GM23338 (cell line): ENCODE measurements around the gene ZBTB12. TPM values are rescaled to one million over a fixed set of nuclear protein-coding genes. Genes with fewer than 3 reads are reported as not detected.

Experiments
- ATAC-seq: fragments of 200-7000 bp; cut with Tn5 transposase; 3 replicates; pipeline ENCODE4 v1.9.1; 2020
- DNase-seq: peaks from one replicate; pipeline ENCODE4 v3.0.0-alpha.2; 2015; ENCODE audit warnings: low spot score
- H2AFZ ChIP-seq: fragments of 200-600 bp; sonication (generic); 2 replicates; pipeline ENCODE4 v1.8.0; 2016; ENCODE audit warnings: antibody characterized with exemption, mild to moderate bottlenecking, moderate library complexity
- H3F3A ChIP-seq: fragments of 200-600 bp; sonication (generic); replicated peaks from 2 replicates; pipeline ENCODE4 v1.8.0; 2017; ENCODE audit warnings: antibody characterized with exemption, mixed run types, low read depth
- H3K27ac ChIP-seq: fragments of 200-600 bp; sonication (generic); 2 replicates; pipeline ENCODE4 v1.6.1; 2016; ENCODE audit warnings: low read depth
- H3K27me3 ChIP-seq: fragments of 200-600 bp; sonication (generic); 2 replicates; pipeline ENCODE4 v1.8.0; 2016; ENCODE audit warnings: mild to moderate bottlenecking, mixed run types, moderate library complexity; ENCODE audit not compliant: insufficient read depth
- H3K36me3 ChIP-seq: fragments of 200-600 bp; sonication (generic); 2 replicates; pipeline ENCODE4 v1.8.0; 2016; ENCODE audit warnings: mild to moderate bottlenecking; ENCODE audit not compliant: insufficient read depth
- H3K4me1 ChIP-seq: fragments of 200-600 bp; sonication (generic); 2 replicates; pipeline ENCODE4 v1.8.0; 2016; ENCODE audit warnings: mild to moderate bottlenecking, moderate library complexity; ENCODE audit not compliant: insufficient read depth
- H3K4me2 ChIP-seq: fragments of 200-600 bp; sonication (generic); 2 replicates; pipeline ENCODE4 v1.7.1; 2017; ENCODE audit warnings: mixed run types
- H3K4me3 ChIP-seq: fragments of 200-600 bp; sonication (generic); 2 replicates; pipeline ENCODE4 v1.6.1; 2016; ENCODE audit warnings: mixed run types
- H3K79me2 ChIP-seq: fragments of 200-600 bp; sonication (generic); replicated peaks from 2 replicates; pipeline ENCODE4 v1.8.0; 2017; ENCODE audit warnings: mild to moderate bottlenecking; ENCODE audit not compliant: insufficient read depth
- H3K9me2 ChIP-seq: fragments of 200-600 bp; sonication (generic); 2 replicates; pipeline ENCODE4 v1.8.0; 2017; ENCODE audit not compliant: insufficient read depth
- H4K20me1 ChIP-seq: fragments of 200-600 bp; sonication (generic); replicated peaks from 2 replicates; pipeline ENCODE4 v1.8.0; 2017; ENCODE audit warnings: mild to moderate bottlenecking; ENCODE audit not compliant: insufficient read depth
- H3K27ac Mint-ChIP-seq: 2 replicates; pipeline ENCODE4 v1.8.0; 2020; ENCODE audit warnings: inconsistent platforms, mild to moderate bottlenecking, moderate library complexity, mixed read lengths
- H3K27me3 Mint-ChIP-seq: 3 replicates; pipeline ENCODE4 v1.8.0; 2022; ENCODE audit warnings: low read depth, mild to moderate bottlenecking, moderate library complexity, mixed read lengths, inconsistent platforms; ENCODE audit not compliant: insufficient read depth, poor library complexity
- H3K36me3 Mint-ChIP-seq: 3 replicates; pipeline ENCODE4 v1.8.0; 2021; ENCODE audit warnings: low read depth, mild to moderate bottlenecking, inconsistent platforms, moderate library complexity, mixed read lengths
- H3K4me1 Mint-ChIP-seq: 3 replicates; pipeline ENCODE4 v1.8.0; 2020; ENCODE audit warnings: mild to moderate bottlenecking, inconsistent platforms, mixed read lengths
- H3K4me3 Mint-ChIP-seq: 3 replicates; pipeline ENCODE4 v1.8.0; 2021; ENCODE audit warnings: moderate library complexity, mild to moderate bottlenecking, inconsistent platforms, mixed read lengths
- H3K9me3 Mint-ChIP-seq: 3 replicates; pipeline ENCODE4 v1.8.0; 2020; ENCODE audit warnings: moderate library complexity, mild to moderate bottlenecking, inconsistent platforms, mixed read lengths
- CREB1 ChIP-seq: fragments of 250-450 bp; sonication (Bioruptor Pico); IDR thresholded peaks from 2 replicates; pipeline ENCODE4 v1.5.0; 2020; ENCODE audit warnings: low read depth, mild to moderate bottlenecking, moderate library complexity
- EZH2 ChIP-seq: fragments of 200-600 bp; sonication (generic); IDR thresholded peaks from one replicate; pipeline ENCODE4 v1.8.0; 2017; ENCODE audit warnings: antibody characterized with exemption, mild to moderate bottlenecking, low read depth; ENCODE audit not compliant: unreplicated experiment
- EZH2phosphoT487 ChIP-seq: fragments of 200-600 bp; sonication (generic); IDR thresholded peaks from one replicate; pipeline ENCODE4 v1.8.1; 2018; ENCODE audit warnings: antibody characterized with exemption; ENCODE audit not compliant: unreplicated experiment
- JUNB ChIP-seq: IDR thresholded peaks from one replicate; pipeline ENCODE4 v1.6.1; 2016; ENCODE audit warnings: antibody characterized with exemption; ENCODE audit not compliant: unreplicated experiment
- NANOG ChIP-seq: IDR thresholded peaks from 2 replicates; pipeline ENCODE4 v1.6.1; 2016; ENCODE audit warnings: antibody characterized with exemption, borderline replicate concordance
- POLR2AphosphoS5 ChIP-seq: IDR thresholded peaks from 2 replicates; pipeline ENCODE4 v1.6.1; 2016; ENCODE audit warnings: antibody characterized with exemption, low read depth
- STAT1 ChIP-seq: IDR thresholded peaks from one replicate; pipeline ENCODE4 v1.6.1; 2016; ENCODE audit warnings: antibody characterized with exemption; ENCODE audit not compliant: unreplicated experiment
- ZNF114 ChIP-seq: fragments of 250-450 bp; sonication (Bioruptor Pico); IDR thresholded peaks from 2 replicates; pipeline ENCODE4 v1.5.0; 2020; ENCODE audit warnings: mild to moderate bottlenecking, moderate library complexity
- ZNF331 ChIP-seq: fragments of 250-450 bp; sonication (Bioruptor Pico); IDR thresholded peaks from 2 replicates; pipeline ENCODE4 v1.5.0; 2020; ENCODE audit warnings: low read depth, mild to moderate bottlenecking, moderate library complexity
- polyA plus RNA-seq: library from polyadenylated mRNA; unstranded; fragments of >200 nt; fragmentation: Nextera tagmentation; extraction: Ambion mirVana; gene quantifications from 2 replicates; pipeline ENCODE4 v1.2.1, GENCODE V29; 2016
- total RNA-seq: library from RNA; depleted of rRNA; stranded (reverse); fragments of >200 nt; shearing (Covaris generic); gene quantifications from 2 replicates; pipeline ENCODE4 v1.2.3, GENCODE V29; 2014
- TF ChIP-seq, protein P1 (sequence below), 2 experiments: fragments of 200-600 bp in 1 of 2; sonication (generic) in 1 of 2; conservative IDR thresholded peaks; 2 replicates each; pipeline versions ENCODE4 v1.5.1 to v1.6.1; 2016 to 2017; ENCODE audit warnings: antibody characterized with exemption in 2 of 2, low read depth in 2 of 2, mild to moderate bottlenecking in 2 of 2, moderate library complexity in 1 of 2
- TF ChIP-seq, protein P2 (sequence below): fragments of 250-450 bp; sonication (Bioruptor Pico); IDR thresholded peaks from 2 replicates; pipeline ENCODE4 v1.5.0; 2020; ENCODE audit warnings: mild to moderate bottlenecking, moderate library complexity
- TF ChIP-seq, protein P3 (sequence below): IDR thresholded peaks from one replicate; pipeline ENCODE4 v1.6.1; 2018; ENCODE audit warnings: antibody characterized with exemption; ENCODE audit not compliant: unreplicated experiment
- TF ChIP-seq, protein P4 (sequence below): IDR thresholded peaks from 2 replicates; pipeline ENCODE4 v1.6.1; 2016; ENCODE audit warnings: antibody characterized with exemption

Gene ZBTB12
- total and polyA plus RNA-seq, 2 experiments from 2014 or later, result 0.18 to 14.4 TPM

DNA sequence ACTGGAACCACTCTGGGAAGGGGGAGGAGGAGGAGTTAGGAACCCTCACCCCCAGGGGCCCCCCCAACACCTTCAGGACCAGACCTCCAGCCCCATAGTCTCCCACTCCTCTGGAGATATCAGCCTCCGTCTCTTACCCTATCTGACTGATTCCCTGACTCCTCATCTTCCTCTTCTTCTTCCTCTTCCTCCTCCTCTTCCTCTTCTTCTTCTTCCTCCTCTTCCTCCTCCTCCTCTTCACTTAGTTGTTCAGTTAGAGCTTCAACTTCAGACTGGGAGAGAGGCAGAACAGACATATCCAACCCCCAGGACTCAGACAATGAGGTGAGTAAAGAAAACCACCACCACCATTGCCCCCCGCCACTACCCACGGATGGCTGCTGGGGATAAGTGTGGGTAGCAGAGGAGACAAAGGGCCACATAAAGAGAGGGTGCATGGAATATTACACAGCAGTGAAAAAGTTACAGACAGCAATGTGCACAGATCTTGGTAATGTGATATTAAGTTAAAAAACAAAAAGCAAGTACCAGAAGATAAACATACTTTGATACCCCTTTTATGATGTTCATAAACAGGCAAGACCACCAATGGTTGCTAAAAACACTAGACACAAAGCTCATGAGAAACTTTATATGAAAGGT lies 12.4 kb downstream of the ZBTB12 start:
- Histone ChIP-seq H3F3A (peaks cover 10% of the 10 kb centered on the region; the same call in 1 of the 2 replicates), H3K79me2 (no peaks in the 10 kb centered on the region), H3K36me3 (peaks cover 38% of the 10 kb centered on the region), H3K27ac (no peak overlapping the region), H3K4me2 (no peak overlapping the region), H4K20me1 (peaks cover 31% of the 10 kb centered on the region), H3K4me3 (no peak overlapping the region), H3K9me2 (no peaks in the 10 kb centered on the region), H3K27me3 (no peaks in the 10 kb centered on the region), H3K4me1 (no peaks in the 10 kb centered on the region), H2AFZ (no peak overlapping the region)
- Mint-ChIP-seq H3K4me3 (no peak overlapping the region), H3K9me3 (no peaks in the 10 kb centered on the region; the same call in 2 of the 3 replicates), H3K27ac (no peak overlapping the region), H3K27me3 (peaks cover 3% of the 10 kb centered on the region), H3K36me3 (peaks cover 93% of the 10 kb centered on the region), H3K4me1 (no peaks in the 10 kb centered on the region; the same call in 2 of the 3 replicates)
- ATAC-seq (no peak; the same call in 2 of the 3 replicates), DNase-seq (no peak)
- no peak for TF ChIP-seq NANOG
- no peak for TF ChIP-seq ZNF331 (CRISPR knock-in tag)
- TF ChIP-seq POLR2AphosphoS5, result no peak
- TF ChIP-seq CREB1 (CRISPR knock-in tag), result no peak
- no peak for TF ChIP-seq STAT1
- TF ChIP-seq ZNF114 (CRISPR knock-in tag), result no peak
- TF ChIP-seq, protein P1, sequence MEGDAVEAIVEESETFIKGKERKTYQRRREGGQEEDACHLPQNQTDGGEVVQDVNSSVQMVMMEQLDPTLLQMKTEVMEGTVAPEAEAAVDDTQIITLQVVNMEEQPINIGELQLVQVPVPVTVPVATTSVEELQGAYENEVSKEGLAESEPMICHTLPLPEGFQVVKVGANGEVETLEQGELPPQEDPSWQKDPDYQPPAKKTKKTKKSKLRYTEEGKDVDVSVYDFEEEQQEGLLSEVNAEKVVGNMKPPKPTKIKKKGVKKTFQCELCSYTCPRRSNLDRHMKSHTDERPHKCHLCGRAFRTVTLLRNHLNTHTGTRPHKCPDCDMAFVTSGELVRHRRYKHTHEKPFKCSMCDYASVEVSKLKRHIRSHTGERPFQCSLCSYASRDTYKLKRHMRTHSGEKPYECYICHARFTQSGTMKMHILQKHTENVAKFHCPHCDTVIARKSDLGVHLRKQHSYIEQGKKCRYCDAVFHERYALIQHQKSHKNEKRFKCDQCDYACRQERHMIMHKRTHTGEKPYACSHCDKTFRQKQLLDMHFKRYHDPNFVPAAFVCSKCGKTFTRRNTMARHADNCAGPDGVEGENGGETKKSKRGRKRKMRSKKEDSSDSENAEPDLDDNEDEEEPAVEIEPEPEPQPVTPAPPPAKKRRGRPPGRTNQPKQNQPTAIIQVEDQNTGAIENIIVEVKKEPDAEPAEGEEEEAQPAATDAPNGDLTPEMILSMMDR (conservative IDR thresholded peaks at IDR 0.05; ENCODE audit: low read depth in 2 of 2), result no peak
- TF ChIP-seq JUNB, result no peak
- TF ChIP-seq, protein P2, sequence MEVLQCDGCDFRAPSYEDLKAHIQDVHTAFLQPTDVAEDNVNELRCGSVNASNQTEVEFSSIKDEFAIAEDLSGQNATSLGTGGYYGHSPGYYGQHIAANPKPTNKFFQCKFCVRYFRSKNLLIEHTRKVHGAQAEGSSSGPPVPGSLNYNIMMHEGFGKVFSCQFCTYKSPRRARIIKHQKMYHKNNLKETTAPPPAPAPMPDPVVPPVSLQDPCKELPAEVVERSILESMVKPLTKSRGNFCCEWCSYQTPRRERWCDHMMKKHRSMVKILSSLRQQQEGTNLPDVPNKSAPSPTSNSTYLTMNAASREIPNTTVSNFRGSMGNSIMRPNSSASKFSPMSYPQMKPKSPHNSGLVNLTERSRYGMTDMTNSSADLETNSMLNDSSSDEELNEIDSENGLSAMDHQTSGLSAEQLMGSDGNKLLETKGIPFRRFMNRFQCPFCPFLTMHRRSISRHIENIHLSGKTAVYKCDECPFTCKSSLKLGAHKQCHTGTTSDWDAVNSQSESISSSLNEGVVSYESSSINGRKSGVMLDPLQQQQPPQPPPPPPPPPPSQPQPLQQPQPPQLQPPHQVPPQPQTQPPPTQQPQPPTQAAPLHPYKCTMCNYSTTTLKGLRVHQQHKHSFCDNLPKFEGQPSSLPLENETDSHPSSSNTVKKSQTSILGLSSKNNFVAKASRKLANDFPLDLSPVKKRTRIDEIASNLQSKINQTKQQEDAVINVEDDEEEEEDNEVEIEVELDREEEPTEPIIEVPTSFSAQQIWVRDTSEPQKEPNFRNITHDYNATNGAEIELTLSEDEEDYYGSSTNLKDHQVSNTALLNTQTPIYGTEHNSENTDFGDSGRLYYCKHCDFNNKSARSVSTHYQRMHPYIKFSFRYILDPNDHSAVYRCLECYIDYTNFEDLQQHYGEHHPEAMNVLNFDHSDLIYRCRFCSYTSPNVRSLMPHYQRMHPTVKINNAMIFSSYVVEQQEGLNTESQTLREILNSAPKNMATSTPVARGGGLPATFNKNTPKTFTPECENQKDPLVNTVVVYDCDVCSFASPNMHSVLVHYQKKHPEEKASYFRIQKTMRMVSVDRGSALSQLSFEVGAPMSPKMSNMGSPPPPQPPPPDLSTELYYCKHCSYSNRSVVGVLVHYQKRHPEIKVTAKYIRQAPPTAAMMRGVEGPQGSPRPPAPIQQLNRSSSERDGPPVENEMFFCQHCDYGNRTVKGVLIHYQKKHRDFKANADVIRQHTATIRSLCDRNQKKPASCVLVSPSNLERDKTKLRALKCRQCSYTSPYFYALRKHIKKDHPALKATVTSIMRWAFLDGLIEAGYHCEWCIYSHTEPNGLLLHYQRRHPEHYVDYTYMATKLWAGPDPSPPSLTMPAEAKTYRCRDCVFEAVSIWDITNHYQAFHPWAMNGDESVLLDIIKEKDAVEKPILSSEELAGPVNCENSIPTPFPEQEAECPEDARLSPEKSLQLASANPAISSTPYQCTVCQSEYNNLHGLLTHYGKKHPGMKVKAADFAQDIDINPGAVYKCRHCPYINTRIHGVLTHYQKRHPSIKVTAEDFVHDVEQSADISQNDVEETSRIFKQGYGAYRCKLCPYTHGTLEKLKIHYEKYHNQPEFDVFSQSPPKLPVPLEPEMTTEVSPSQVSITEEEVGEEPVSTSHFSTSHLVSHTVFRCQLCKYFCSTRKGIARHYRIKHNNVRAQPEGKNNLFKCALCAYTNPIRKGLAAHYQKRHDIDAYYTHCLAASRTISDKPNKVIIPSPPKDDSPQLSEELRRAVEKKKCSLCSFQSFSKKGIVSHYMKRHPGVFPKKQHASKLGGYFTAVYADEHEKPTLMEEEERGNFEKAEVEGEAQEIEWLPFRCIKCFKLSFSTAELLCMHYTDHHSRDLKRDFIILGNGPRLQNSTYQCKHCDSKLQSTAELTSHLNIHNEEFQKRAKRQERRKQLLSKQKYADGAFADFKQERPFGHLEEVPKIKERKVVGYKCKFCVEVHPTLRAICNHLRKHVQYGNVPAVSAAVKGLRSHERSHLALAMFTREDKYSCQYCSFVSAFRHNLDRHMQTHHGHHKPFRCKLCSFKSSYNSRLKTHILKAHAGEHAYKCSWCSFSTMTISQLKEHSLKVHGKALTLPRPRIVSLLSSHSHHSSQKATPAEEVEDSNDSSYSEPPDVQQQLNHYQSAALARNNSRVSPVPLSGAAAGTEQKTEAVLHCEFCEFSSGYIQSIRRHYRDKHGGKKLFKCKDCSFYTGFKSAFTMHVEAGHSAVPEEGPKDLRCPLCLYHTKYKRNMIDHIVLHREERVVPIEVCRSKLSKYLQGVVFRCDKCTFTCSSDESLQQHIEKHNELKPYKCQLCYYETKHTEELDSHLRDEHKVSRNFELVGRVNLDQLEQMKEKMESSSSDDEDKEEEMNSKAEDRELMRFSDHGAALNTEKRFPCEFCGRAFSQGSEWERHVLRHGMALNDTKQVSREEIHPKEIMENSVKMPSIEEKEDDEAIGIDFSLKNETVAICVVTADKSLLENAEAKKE (CRISPR knock-in tag), result no peak
- TF ChIP-seq, protein P3, sequence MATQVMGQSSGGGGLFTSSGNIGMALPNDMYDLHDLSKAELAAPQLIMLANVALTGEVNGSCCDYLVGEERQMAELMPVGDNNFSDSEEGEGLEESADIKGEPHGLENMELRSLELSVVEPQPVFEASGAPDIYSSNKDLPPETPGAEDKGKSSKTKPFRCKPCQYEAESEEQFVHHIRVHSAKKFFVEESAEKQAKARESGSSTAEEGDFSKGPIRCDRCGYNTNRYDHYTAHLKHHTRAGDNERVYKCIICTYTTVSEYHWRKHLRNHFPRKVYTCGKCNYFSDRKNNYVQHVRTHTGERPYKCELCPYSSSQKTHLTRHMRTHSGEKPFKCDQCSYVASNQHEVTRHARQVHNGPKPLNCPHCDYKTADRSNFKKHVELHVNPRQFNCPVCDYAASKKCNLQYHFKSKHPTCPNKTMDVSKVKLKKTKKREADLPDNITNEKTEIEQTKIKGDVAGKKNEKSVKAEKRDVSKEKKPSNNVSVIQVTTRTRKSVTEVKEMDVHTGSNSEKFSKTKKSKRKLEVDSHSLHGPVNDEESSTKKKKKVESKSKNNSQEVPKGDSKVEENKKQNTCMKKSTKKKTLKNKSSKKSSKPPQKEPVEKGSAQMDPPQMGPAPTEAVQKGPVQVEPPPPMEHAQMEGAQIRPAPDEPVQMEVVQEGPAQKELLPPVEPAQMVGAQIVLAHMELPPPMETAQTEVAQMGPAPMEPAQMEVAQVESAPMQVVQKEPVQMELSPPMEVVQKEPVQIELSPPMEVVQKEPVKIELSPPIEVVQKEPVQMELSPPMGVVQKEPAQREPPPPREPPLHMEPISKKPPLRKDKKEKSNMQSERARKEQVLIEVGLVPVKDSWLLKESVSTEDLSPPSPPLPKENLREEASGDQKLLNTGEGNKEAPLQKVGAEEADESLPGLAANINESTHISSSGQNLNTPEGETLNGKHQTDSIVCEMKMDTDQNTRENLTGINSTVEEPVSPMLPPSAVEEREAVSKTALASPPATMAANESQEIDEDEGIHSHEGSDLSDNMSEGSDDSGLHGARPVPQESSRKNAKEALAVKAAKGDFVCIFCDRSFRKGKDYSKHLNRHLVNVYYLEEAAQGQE, result no peak
- TF ChIP-seq, protein P4, sequence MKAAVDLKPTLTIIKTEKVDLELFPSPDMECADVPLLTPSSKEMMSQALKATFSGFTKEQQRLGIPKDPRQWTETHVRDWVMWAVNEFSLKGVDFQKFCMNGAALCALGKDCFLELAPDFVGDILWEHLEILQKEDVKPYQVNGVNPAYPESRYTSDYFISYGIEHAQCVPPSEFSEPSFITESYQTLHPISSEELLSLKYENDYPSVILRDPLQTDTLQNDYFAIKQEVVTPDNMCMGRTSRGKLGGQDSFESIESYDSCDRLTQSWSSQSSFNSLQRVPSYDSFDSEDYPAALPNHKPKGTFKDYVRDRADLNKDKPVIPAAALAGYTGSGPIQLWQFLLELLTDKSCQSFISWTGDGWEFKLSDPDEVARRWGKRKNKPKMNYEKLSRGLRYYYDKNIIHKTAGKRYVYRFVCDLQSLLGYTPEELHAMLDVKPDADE, result no peak
- no peak for TF ChIP-seq EZH2
- TF ChIP-seq EZH2phosphoT487, result no peak
